Neural progenitor cell (in vitro differentiated cells): ENCODE measurements around the gene GABBR2.

Experiments used
- CTCF ChIP-seq: fragments of 200-600 bp; sonication (generic); IDR thresholded peaks from 2 replicates; pipeline ENCODE4 v1.5.1; 2017; ENCODE audit warnings: antibody characterized with exemption, mild to moderate bottlenecking
- EZH2 ChIP-seq: fragments of 200-600 bp; sonication (generic); IDR thresholded peaks from 2 replicates; pipeline ENCODE4 v1.6.1; 2017; ENCODE audit warnings: antibody characterized with exemption, mild to moderate bottlenecking, moderate library complexity
- EZH2phosphoT487 ChIP-seq: fragments of 200-600 bp; sonication (generic); IDR thresholded peaks from 2 replicates; pipeline ENCODE4 v1.6.1; 2017; ENCODE audit warnings: antibody characterized with exemption

- TF ChIP-seq CTCF (no peak), EZH2 (no peak), EZH2phosphoT487 (no peak)
These were observed 38.7 kb upstream of the GABBR2 start for GRCh38 chr9:98747476-98747875.
